ENCODE measurements around the gene FAM50A. TPM values are rescaled to one million over a fixed set of nuclear protein-coding genes. Genes with fewer than 3 reads are reported as not detected.

FAM50A gene
- polyA plus RNA-seq, 4 donors = 64.5 to 181 (median 119) TPM

DNA sequence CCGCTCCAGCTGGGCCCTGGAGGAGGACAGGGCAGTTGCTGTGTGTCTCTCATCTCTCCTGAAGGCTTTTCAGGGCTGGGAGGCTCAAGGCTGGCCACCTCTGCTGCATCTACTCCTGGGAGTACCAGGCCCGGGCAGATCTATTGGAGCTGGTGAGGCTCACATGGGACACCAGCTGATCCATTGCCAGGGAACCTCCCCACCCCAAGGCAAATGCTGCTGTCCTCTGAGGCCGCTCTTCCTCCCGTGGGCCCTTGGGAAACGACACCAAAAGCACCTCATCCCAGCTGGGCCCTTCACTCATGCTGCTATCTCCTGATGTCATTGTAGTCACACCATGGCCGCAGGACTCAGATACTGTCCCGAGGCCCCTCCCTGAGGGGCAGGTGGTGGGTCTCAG is 38.8 kb downstream of the FAM50A start:
- peaks cover 0 to 20% (median 0%) of the 10 kb centered on the region in 3 donors for H3K4me1 ChIP-seq (ENCODE audit: control insufficient read depth in 3 of 3, insufficient read depth in 2 of 3, low read depth in 1 of 3, low read length in 2 of 3)
- 67 to 80% (median 75%) methylated on average over 3 to 7 of the region's 7 CpGs for WGBS, 3 donors
- peaks cover 0 to 28% (median 0%) of the 10 kb centered on the region in 3 donors for H3K36me3 ChIP-seq (ENCODE audit: control insufficient read depth in 3 of 3, insufficient read depth in 2 of 3, low read depth in 1 of 3, low read length in 3 of 3)
- no peak for DNase-seq
- FAIRE-seq = no peak
- H3K9me3 ChIP-seq (ENCODE audit: control insufficient read depth in 2 of 2, insufficient read depth in 1 of 2, low read depth in 1 of 2, low read length in 1 of 2) = no peaks in the 10 kb centered on the region
- H3K27ac ChIP-seq (ENCODE audit: low read depth in 1 of 3, low read length in 2 of 3) = no peak overlapping the region
- H3K4me3 ChIP-seq (ENCODE audit: low read depth in 1 of 3, low read length in 3 of 3) = no peak overlapping the region
- no peaks in the 10 kb centered on the region for H3K27me3 ChIP-seq (ENCODE audit: control insufficient read depth in 3 of 3, insufficient read depth in 3 of 3, low read length in 3 of 3)

DNA sequence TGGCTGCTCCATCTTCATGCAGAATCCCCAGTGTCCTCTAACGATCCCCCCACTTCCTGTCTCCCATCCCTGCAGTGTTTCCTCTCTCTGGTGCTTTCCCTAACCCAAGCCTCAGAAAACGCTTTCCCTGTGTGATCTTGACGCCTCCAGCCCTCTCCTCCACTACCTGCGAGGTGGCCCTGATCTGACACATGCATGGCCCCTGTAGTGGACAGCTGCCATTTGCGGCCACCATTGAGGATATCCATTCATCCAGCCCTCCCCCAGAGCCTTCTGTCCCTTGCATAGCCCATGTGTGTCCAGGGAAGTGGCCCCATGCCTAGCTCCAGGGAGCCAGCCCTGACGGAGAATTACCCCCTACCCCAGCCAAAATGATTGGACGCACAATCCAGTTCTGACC is 39.4 kb downstream of the FAM50A start:
- FAIRE-seq (no peak), DNase-seq (no peak)
- Histone ChIP-seq H3K9me3 (ENCODE audit: control insufficient read depth in 2 of 2, insufficient read depth in 1 of 2, low read depth in 1 of 2, low read length in 1 of 2) (no peaks in the 10 kb centered on the region), H3K36me3 (ENCODE audit: control insufficient read depth in 3 of 3, insufficient read depth in 2 of 3, low read depth in 1 of 3, low read length in 3 of 3) (peaks cover 0 to 33% (median 0%) of the 10 kb centered on the region in 3 donors), H3K27me3 (ENCODE audit: control insufficient read depth in 3 of 3, insufficient read depth in 3 of 3, low read length in 3 of 3) (no peaks in the 10 kb centered on the region), H3K4me3 (ENCODE audit: low read depth in 1 of 3, low read length in 3 of 3) (no peak overlapping the region), H3K27ac (ENCODE audit: low read depth in 1 of 3, low read length in 2 of 3) (no peak overlapping the region), H3K4me1 (ENCODE audit: control insufficient read depth in 3 of 3, insufficient read depth in 2 of 3, low read depth in 1 of 3, low read length in 2 of 3) (peaks cover 0 to 20% (median 0%) of the 10 kb centered on the region in 3 donors)
- 80 to 85% (median 82%) methylated on average over 7 of the region's 7 CpGs for WGBS, 3 donors

DNA sequence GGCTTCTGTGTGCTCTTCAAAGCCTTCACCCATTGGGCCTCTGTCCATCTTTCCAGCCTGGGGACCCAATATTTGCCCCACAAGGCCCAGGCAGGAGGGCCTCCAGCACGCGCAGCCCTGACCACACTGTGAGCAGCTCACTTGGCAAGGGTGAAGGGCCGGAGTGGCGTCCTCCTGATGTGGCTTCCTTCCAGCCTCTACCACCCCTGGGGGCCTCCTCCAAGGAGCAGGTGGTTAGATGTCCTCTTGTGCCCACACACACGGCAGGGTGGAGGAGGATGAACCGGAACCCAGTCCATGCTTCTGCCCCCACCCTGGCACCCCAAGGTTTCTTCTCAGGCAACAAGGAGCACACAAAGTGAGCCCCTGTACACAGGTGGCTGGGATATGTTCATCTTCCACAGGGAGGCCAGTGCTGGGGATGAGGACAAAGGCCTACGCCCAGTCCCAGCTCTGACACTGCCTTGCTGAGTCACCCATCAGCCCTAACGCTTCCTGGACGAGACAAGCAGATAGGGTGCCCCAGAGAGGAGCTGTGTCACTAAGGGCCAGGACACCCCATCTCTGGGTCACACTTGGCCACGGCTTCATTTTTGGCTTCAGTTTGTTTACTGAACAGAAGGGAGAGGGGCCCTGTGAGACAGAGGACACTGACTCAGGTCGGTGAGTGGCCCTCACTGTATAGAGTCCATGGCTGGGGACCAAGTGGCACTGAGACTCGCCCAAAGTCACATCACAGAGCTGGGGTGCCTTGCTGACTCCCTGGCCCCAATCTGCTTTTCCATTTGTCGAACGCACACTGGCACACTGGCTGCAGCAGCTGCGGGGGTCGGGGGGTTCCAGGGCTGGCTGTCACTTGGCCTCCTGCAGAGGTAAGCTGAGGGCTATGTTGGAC is 40.6 kb downstream of the FAM50A start:
- peak; percentile 43 to 54 for DNase-seq
- H3K4me1 ChIP-seq (ENCODE audit: control insufficient read depth in 3 of 3, insufficient read depth in 2 of 3, low read depth in 1 of 3, low read length in 2 of 3) = peaks cover 0 to 24% (median 0%) of the 10 kb centered on the region in 3 donors
- peaks cover 0 to 39% (median 0%) of the 10 kb centered on the region in 3 donors for H3K36me3 ChIP-seq (ENCODE audit: control insufficient read depth in 3 of 3, insufficient read depth in 2 of 3, low read depth in 1 of 3, low read length in 3 of 3)
- no peaks in the 10 kb centered on the region for H3K27me3 ChIP-seq (ENCODE audit: control insufficient read depth in 3 of 3, insufficient read depth in 3 of 3, low read length in 3 of 3)
- no peaks in the 10 kb centered on the region for H3K9me3 ChIP-seq (ENCODE audit: control insufficient read depth in 2 of 2, insufficient read depth in 1 of 2, low read depth in 1 of 2, low read length in 1 of 2)
- no peak for FAIRE-seq
- H3K27ac ChIP-seq (ENCODE audit: low read depth in 1 of 3, low read length in 2 of 3) = peak overlapping the region in 2 of 3 donors; percentile 53 to 59
- H3K4me3 ChIP-seq (ENCODE audit: low read depth in 1 of 3, low read length in 3 of 3) = no peak overlapping the region
- 71 to 82% (median 78%) methylated on average over 11 to 16 of the region's 16 CpGs for WGBS, 3 donors

DNA sequence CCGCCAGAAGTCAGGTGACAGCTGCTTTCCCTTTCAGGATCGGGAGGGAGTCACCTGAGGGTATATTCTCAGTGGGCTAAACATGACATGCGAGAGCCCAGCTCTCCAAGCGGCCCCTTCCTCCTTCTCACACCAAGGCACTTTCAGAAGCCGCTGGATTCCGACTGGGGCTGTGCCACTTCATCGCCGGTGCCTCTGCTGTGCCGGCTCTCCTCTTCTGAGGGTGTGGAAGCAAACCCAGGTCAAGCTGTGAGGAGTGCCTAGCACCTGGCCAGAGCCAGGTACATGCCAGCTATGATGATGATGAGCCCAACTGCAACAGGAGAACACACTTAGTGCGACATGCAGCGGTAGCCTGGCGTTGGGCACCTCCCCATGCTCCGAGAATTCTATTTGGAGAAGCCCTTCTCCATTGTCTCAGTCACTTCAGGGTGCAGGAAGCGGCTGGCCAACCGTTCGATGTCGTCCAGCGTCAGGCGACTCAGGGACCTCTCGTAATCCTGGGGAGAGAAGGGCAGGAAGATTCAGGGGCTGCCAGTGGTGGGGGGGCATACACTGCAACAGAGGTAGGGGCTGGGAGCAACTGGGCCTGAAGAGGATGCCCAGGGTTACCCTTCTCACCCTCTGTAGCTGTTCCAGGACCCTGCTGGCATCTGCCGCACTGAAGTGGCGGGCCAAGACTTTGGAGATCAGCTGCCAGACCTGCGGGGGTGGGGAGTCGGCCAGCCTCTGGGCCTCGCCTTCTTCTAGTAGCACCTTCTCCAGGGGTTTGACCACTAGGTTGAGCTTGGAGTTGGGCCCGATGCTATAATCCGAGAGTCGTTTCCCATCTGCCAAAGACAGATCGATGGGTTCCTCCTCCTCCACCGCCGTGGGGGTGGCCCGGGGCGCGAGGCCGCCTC is 41.5 kb downstream of the FAM50A start:
- peak overlapping the region; percentile 4 to 84 (median 74) for H3K27ac ChIP-seq (ENCODE audit: low read depth in 1 of 3, low read length in 2 of 3)
- H3K36me3 ChIP-seq (ENCODE audit: control insufficient read depth in 3 of 3, insufficient read depth in 2 of 3, low read depth in 1 of 3, low read length in 3 of 3) = peaks cover 0 to 39% (median 0%) of the 10 kb centered on the region in 3 donors
- H3K27me3 ChIP-seq (ENCODE audit: control insufficient read depth in 3 of 3, insufficient read depth in 3 of 3, low read length in 3 of 3) = no peaks in the 10 kb centered on the region
- WGBS, 3 donors = 45 to 69% (median 69%) methylated on average over 24 to 35 of the region's 35 CpGs
- no peak for DNase-seq
- H3K4me1 ChIP-seq (ENCODE audit: control insufficient read depth in 3 of 3, insufficient read depth in 2 of 3, low read depth in 1 of 3, low read length in 2 of 3) = peaks cover 0 to 22% (median 0%) of the 10 kb centered on the region in 3 donors
- no peaks in the 10 kb centered on the region for H3K9me3 ChIP-seq (ENCODE audit: control insufficient read depth in 2 of 2, insufficient read depth in 1 of 2, low read depth in 1 of 2, low read length in 1 of 2)
- peak overlapping the region; percentile 22 to 63 (median 50) for H3K4me3 ChIP-seq (ENCODE audit: low read depth in 1 of 3, low read length in 3 of 3)
- no peak for FAIRE-seq

DNA sequence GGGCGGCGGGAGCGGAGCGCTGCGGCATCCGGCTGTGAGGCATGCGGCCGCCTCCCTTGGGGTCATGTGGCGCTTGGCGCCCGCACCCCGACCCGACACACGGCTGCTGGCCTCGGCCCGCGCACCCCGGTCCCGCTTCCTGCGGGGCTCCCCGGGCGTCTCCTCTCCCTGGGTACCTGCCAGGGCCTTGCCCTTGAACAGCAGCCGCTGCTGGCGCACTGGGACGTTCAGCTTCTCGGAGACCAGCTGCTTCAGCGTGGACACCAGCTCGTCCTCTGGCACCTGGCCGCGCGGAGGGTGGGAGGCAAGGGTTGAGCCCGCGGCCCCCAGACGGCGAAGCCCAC is 42.1 kb downstream of the FAM50A start:
- peaks cover 0 to 39% (median 0%) of the 10 kb centered on the region in 3 donors for H3K36me3 ChIP-seq (ENCODE audit: control insufficient read depth in 3 of 3, insufficient read depth in 2 of 3, low read depth in 1 of 3, low read length in 3 of 3)
- no peak for FAIRE-seq
- H3K27me3 ChIP-seq (ENCODE audit: control insufficient read depth in 3 of 3, insufficient read depth in 3 of 3, low read length in 3 of 3) = no peaks in the 10 kb centered on the region
- H3K4me3 ChIP-seq (ENCODE audit: low read depth in 1 of 3, low read length in 3 of 3) = peak overlapping the region; percentile 50 to 63 (median 53)
- DNase-seq = peak; percentile 36 to 55
- H3K4me1 ChIP-seq (ENCODE audit: control insufficient read depth in 3 of 3, insufficient read depth in 2 of 3, low read depth in 1 of 3, low read length in 2 of 3) = peaks cover 0 to 22% (median 0%) of the 10 kb centered on the region in 3 donors
- WGBS, 3 donors = 1 to 47% methylated on average over 22 to 35 of the region's 35 CpGs; no CpG with 5 or more reads in 1 of the 3 donors
- no peaks in the 10 kb centered on the region for H3K9me3 ChIP-seq (ENCODE audit: control insufficient read depth in 2 of 2, insufficient read depth in 1 of 2, low read depth in 1 of 2, low read length in 1 of 2)
- peak overlapping the region; percentile 4 to 84 (median 74) for H3K27ac ChIP-seq (ENCODE audit: low read depth in 1 of 3, low read length in 2 of 3)

DNA sequence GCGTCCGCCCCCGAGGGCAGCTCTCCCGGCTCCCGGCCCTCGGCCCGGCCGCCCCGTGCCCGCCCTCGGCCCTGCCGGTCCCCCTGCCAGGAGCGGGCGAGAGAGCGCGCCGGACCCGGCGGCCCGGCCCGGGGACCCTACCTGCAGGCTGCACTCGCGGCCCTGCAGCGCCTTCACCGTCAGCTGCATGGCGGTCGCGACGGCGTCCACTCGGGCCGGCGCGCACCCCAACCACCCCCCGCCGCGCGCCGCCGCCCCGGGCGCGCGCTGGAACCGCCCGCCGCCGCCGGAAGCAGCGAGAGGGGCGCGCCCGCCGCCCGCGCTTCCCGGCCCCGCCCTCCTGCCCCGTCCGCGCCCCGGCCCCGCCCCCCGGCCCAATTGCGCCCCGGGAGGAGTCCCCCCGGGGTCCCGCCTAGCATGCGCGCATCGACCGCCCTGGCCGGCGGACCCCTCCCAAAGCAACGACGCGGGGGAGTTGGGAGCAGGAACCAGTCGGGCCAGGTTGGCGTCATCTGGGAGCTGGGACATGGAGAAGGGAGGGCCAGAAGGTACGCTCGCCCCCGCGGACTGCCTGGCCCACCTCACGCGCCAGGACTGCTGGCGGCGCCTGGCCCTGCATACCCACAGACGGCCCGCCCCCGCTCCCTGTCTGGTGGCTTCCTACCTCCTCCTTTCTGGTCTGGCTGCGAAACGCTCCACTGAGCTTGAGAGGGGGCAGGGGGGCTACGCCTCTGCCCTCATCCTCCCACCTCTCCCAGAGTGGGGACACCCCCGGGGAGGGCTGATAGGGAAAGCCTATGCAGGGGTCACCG is 42.7 kb downstream of the FAM50A start, which contains the start of gene UBL4A:
UBL4A (minus strand) TSS at position 220 of the 812 bp plus-strand sequence; CDS start at position 189, 31 bp downstream.
- Histone ChIP-seq H3K36me3 (ENCODE audit: control insufficient read depth in 3 of 3, insufficient read depth in 2 of 3, low read depth in 1 of 3, low read length in 3 of 3) (peaks cover 0 to 39% (median 0%) of the 10 kb centered on the region in 3 donors), H3K27me3 (ENCODE audit: control insufficient read depth in 3 of 3, insufficient read depth in 3 of 3, low read length in 3 of 3) (no peaks in the 10 kb centered on the region), H3K4me3 (ENCODE audit: low read depth in 1 of 3, low read length in 3 of 3) (peak within 1 kb of the TSS; percentile 50 to 63 (median 53)), H3K9me3 (ENCODE audit: control insufficient read depth in 2 of 2, insufficient read depth in 1 of 2, low read depth in 1 of 2, low read length in 1 of 2) (no peaks in the 10 kb centered on the region), H3K27ac (ENCODE audit: low read depth in 1 of 3, low read length in 2 of 3) (peak within 1 kb of the TSS; percentile 74 to 84 (median 75)), H3K4me1 (ENCODE audit: control insufficient read depth in 3 of 3, insufficient read depth in 2 of 3, low read depth in 1 of 3, low read length in 2 of 3) (peaks cover 0 to 22% (median 0%) of the 10 kb centered on the region in 3 donors)
- DNase-seq = peak; percentile 52 to 74
- no peak for FAIRE-seq
- WGBS, 3 donors = 1 to 36% (median 11%) methylated on average over 7 to 95 of the region's 95 CpGs

DNA sequence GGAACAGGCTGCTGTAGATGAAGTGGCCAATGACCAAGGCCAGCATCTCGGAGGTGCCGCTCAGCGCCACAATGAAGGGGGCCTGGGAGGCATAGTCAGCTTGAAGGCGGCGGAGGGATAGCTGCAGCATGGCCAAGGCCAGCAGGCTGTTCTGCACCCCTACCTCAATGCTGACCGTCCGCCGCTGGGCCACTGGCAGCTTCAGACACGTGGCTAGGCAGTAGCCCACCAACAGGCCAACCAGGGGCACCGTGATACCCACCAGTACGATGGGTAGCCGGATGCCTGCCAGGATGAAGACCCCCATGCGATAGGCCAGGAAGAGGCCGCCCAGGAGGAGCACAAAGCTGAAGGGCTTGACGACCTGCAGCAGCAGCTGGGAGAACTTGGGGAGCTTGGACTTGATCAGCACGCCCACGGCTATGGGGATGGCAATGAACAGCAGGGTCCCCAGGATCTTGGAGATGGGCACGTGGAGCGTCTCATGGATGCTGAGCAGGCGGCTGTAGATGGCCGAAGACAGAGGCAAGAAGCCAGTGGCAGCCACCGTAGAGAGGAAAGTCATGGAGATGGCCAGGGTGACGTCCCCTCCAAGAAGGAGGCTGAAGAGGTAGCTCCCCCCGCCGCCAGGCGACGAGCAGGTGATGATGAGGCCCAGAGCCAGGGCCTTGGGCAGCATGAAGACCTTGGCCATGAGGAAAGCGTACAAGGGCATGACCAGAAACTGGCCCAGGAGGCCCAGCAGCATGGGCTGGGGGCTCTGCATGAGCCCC is 43.8 kb downstream of the FAM50A start:
- H3K4me1 ChIP-seq (ENCODE audit: control insufficient read depth in 3 of 3, insufficient read depth in 2 of 3, low read depth in 1 of 3, low read length in 2 of 3) = peaks cover 0 to 22% (median 0%) of the 10 kb centered on the region in 3 donors
- no peak for FAIRE-seq
- peaks cover 0 to 39% (median 0%) of the 10 kb centered on the region in 3 donors for H3K36me3 ChIP-seq (ENCODE audit: control insufficient read depth in 3 of 3, insufficient read depth in 2 of 3, low read depth in 1 of 3, low read length in 3 of 3)
- no peak overlapping the region for H3K4me3 ChIP-seq (ENCODE audit: low read depth in 1 of 3, low read length in 3 of 3)
- 87 to 95% (median 92%) methylated on average over 18 to 28 of the region's 28 CpGs for WGBS, 3 donors
- DNase-seq = no peak
- no peaks in the 10 kb centered on the region for H3K9me3 ChIP-seq (ENCODE audit: control insufficient read depth in 2 of 2, insufficient read depth in 1 of 2, low read depth in 1 of 2, low read length in 1 of 2)
- no peaks in the 10 kb centered on the region for H3K27me3 ChIP-seq (ENCODE audit: control insufficient read depth in 3 of 3, insufficient read depth in 3 of 3, low read length in 3 of 3)
- H3K27ac ChIP-seq (ENCODE audit: low read depth in 1 of 3, low read length in 2 of 3) = no peak overlapping the region

All from small intestine (tissue), 7 donors.